Measurements from ENCODE around the gene MED27. TPM values are rescaled to one million over a fixed set of nuclear protein-coding genes. Genes with fewer than 3 reads are reported as not detected.

Gene MED27
- total and polyA plus RNA-seq, 10 of the 15 experiments (the other 5 are each of a cell fraction or from before 2014, with no cell fraction given): 20.3 to 50.3 (median 35.5) TPM

- H3K27me3 ChIP-seq (replicated peaks in 1 of 2; ENCODE audit: control insufficient read depth in 2 of 2, insufficient read depth in 2 of 2, low read length in 1 of 2): peaks cover 0 to 2% of the 10 kb centered on the region in 2 experiments; a peak in 3 of 4 replicates
- WGBS (ENCODE audit: insufficient coverage, insufficient replicate concordance, low lambda C conversion rate, missing lambda C conversion rate): 45% methylated on average over 6 of the region's 6 CpGs
- no peaks in the 10 kb centered on the region for H3K9me3 ChIP-seq (replicated peaks; ENCODE audit: control insufficient read depth, insufficient read depth, low read length)
- H3K27ac ChIP-seq (ENCODE audit: control insufficient read depth, insufficient read depth): no peak overlapping the region
- TF ChIP-seq RFX5 (IDR thresholded peaks at IDR 0.05; ENCODE audit: low read depth, low read length): no peak
- no peak for TF ChIP-seq BHLHE40 (IDR thresholded peaks at IDR 0.05; ENCODE audit: borderline replicate concordance in 1 of 2, low read depth in 2 of 2, low read length in 1 of 2)
- TF ChIP-seq, protein P1, sequence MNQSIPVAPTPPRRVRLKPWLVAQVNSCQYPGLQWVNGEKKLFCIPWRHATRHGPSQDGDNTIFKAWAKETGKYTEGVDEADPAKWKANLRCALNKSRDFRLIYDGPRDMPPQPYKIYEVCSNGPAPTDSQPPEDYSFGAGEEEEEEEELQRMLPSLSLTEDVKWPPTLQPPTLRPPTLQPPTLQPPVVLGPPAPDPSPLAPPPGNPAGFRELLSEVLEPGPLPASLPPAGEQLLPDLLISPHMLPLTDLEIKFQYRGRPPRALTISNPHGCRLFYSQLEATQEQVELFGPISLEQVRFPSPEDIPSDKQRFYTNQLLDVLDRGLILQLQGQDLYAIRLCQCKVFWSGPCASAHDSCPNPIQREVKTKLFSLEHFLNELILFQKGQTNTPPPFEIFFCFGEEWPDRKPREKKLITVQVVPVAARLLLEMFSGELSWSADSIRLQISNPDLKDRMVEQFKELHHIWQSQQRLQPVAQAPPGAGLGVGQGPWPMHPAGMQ (IDR thresholded peaks at IDR 0.05; ENCODE audit: borderline replicate concordance): no peak
- no peak for TF ChIP-seq ZNF384 (IDR thresholded peaks at IDR 0.05; ENCODE audit: borderline replicate concordance, low read depth, low read length)
- no peak for TF ChIP-seq TAF1 (IDR thresholded peaks at IDR 0.05; ENCODE audit: borderline replicate concordance, low read depth, low read length)
- no peak for TF ChIP-seq CREB1 (IDR thresholded peaks at IDR 0.05; ENCODE audit: low read depth)
- TF ChIP-seq GABPA (IDR thresholded peaks at IDR 0.05; ENCODE audit: low read depth): no peak
- no peak for TF ChIP-seq ZSCAN29 (IDR thresholded peaks at IDR 0.05)
- no peak for TF ChIP-seq CBX5 (IDR thresholded peaks at IDR 0.05; ENCODE audit: low read depth)
- no peak overlapping the region for H3K9ac ChIP-seq (ENCODE audit: control insufficient read depth, insufficient read depth, low read length)
- no TSS peak for BruUV-seq (replicated peaks)
- SMC1A ChIA-PET (ENCODE audit: uncharacterized antibody, unreplicated experiment): no interaction called here
- ATAC-seq (no peak), DNase-seq (ENCODE audit: low read depth, low spot score) (no peak), FAIRE-seq (no peak)
- H3K36me3 ChIP-seq (ENCODE audit: control insufficient read depth in 2 of 2, insufficient read depth in 2 of 2, low read length in 1 of 2): no peaks in the 10 kb centered on the region
- no peak overlapping the region for H3K4me2 ChIP-seq (ENCODE audit: control insufficient read depth, insufficient read depth)
- no peaks in the 10 kb centered on the region for H3K79me2 ChIP-seq (ENCODE audit: control insufficient read depth, insufficient read depth, low read length)
- H2AFZ ChIP-seq (ENCODE audit: control insufficient read depth, low read depth, low read length): no peak overlapping the region
- no peaks in the 10 kb centered on the region for H3K4me1 ChIP-seq (ENCODE audit: control insufficient read depth, insufficient read depth, low read length)
- no peak overlapping the region for H3K4me3 ChIP-seq
- intact Hi-C loops (cut with micrococcal nuclease; ENCODE audit: unreplicated experiment): no loop called here
- POLR2A ChIA-PET: no interaction called here
- in situ Hi-C loops (cut with MboI): no loop called here
- CTCF ChIA-PET: interaction anchor here (1.2 kb wide), 1 partner anchor 422 kb away, joined by 3 read pairs; no protein-coding TSS in a partner anchor
- RAD21 ChIA-PET (ENCODE audit: unreplicated experiment): no interaction called here
- H4K20me1 ChIP-seq (ENCODE audit: control insufficient read depth, insufficient read depth): no peaks in the 10 kb centered on the region
These were observed 265.0 kb downstream of the MED27 start for GRCh38 chr9:131814707-131815106.
